GM10847 (cell line): Measurements from ENCODE around the gene DAB2IP.

ENCODE experiments used
- POLR2A ChIP-seq: IDR thresholded peaks from 2 replicates; pipeline ENCODE4 v1.6.1; 2011; ENCODE audit not compliant: insufficient read length; ENCODE audit errors: extremely low read depth

The DAB2IP gene

GRCh38 chr9:121815546-121816448 is 164.4 kb downstream of the DAB2IP start:
- no peak for TF ChIP-seq POLR2A

- no peak for TF ChIP-seq POLR2A
These were observed 165.0 kb downstream of the DAB2IP start for GRCh38 chr9:121816449-121816817.

GRCh38 chr9:121816845-121817450 is 165.5 kb downstream of the DAB2IP start:
- TF ChIP-seq POLR2A = no peak

- TF ChIP-seq POLR2A = no peak
These were observed 166.0 kb downstream of the DAB2IP start for GRCh38 chr9:121817476-121817875.

- TF ChIP-seq POLR2A = no peak
These were observed 166.7 kb downstream of the DAB2IP start for GRCh38 chr9:121818016-121818661.

GRCh38 chr9:121818841-121819427 is 167.5 kb downstream of the DAB2IP start:
- TF ChIP-seq POLR2A = no peak

GRCh38 chr9:121819428-121820231 is 168.2 kb downstream of the DAB2IP start:
- TF ChIP-seq POLR2A = no peak

- no peak for TF ChIP-seq POLR2A
These were observed 169.0 kb downstream of the DAB2IP start for GRCh38 chr9:121820286-121821005.

- no peak for TF ChIP-seq POLR2A
These were observed 169.9 kb downstream of the DAB2IP start for GRCh38 chr9:121821326-121821725.

- no peak for TF ChIP-seq POLR2A
These were observed 171.0 kb downstream of the DAB2IP start for GRCh38 chr9:121822093-121823085.

- TF ChIP-seq POLR2A = no peak
These were observed 172.2 kb downstream of the DAB2IP start for GRCh38 chr9:121823451-121824169.

- no peak for TF ChIP-seq POLR2A
These were observed 173.2 kb downstream of the DAB2IP start for GRCh38 chr9:121824651-121825030.
